GM19455 (cell line): ENCODE results near the gene ZBTB47.

Source experiments
- ATAC-seq: cut with Tn5 transposase; IDR thresholded peaks from one replicate; pipeline ENCODE4 v1.9.1; 2021; ENCODE audit not compliant: unreplicated experiment

The ZBTB47 gene

GRCh38 chr3:42684632-42685362 is 31.3 kb downstream of the ZBTB47 start:
- no peak for ATAC-seq

- ATAC-seq = no peak
Measured at GRCh38 chr3:42685363-42685881, 31.9 kb downstream of the ZBTB47 start, which contains the start of gene KLHL40. Gene KLHL40, plus strand, starts transcription at chr3:42685537. Its CDS starts 82 bp downstream, at chr3:42685619.

GRCh38 chr3:42685891-42686820 is 32.7 kb downstream of the ZBTB47 start:
- no peak for ATAC-seq

- no peak for ATAC-seq
Measured at GRCh38 chr3:42686832-42687650, 33.5 kb downstream of the ZBTB47 start.

- ATAC-seq = no peak
Measured at GRCh38 chr3:42688016-42688415, 34.5 kb downstream of the ZBTB47 start.

DNA sequence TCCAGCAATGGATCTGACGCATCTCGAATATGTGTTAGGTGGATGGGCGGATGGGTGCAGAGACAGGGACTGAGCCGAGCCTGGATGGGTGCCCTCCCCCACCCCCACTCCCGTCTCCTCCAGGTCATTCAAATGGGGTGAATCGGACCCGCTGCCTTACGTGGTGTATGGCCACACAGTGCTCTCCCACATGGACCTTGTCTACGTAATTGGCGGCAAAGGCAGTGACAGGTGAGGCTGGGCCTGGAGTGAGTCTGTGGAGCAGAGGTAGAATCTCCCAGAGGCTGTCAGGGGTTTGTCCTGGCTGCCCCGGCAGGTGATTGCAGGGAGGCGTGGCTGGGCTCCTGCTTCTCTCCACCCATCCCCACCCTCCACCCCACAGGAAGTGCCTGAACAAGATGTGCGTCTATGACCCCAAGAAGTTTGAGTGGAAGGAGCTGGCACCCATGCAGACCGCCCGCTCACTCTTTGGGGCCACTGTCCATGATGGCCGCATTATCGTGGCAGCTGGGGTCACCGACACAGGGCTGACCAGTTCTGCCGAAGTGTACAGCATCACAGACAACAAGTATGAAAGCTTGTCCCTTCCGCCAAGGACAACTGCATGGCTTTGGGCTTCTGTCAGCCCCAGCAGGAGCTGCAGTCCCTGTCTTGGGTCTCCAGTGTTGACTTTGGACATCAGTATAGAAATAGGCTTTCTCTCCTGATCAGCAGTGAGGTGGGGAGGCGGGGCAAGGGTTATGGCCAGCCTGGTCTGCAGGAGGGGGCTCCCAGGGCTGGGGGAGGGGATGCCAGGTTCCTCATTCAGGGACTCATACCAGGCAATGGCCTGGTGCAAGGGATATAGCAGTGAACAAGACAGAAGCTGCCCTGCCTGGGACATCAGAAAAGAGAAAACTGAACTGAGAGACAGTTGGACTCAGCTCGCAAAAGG is 35.3 kb downstream of the ZBTB47 start:
- no peak for ATAC-seq

DNA sequence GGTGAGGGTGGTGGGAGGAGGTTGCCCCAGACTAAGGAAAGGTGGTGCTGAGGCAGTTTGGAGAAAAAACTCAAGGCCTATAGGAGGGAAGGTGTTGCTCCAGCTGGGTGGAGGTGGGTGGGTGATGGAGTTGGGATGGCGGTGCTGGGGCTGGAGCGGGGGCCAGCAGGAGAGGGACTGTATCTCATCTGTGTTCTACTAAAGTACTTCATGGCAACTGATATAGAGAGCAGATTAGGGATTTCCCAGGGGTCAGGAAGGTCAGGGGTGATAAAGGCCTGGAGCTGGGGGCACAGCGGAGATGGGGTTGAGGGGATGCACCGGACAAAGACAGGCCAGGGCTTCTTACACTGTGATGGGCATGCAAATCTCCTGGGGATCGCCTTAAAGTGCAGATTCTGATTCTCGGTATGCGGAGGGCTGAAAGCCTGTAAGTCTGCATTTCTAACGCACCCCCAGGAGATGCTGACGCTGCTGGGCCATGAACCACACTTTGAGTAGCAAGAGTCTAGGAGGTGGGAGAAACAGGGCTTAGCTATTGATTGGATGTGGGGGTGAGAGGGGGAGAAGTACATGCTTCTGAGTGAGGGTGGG is 36.0 kb downstream of the ZBTB47 start:
- ATAC-seq = no peak

DNA sequence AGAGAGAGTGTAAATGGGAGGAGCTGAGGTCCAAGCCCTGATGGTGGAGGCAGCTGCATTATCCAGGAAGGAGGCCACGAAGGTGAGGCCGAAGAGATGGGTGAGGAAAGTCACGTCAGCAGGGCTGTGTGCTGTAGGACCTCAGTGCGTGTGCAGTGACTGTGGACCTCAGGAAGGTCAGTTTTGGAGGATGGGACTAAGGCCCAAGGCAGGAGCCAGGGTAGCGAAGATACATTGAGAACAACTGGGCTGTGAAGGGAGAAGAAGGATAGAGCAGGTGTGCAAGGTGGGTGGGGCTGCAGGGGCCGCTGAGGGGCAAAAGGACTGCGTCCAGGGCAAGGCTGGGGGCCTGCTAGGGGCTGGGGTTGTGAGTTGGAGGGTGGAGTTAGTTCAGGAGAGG is 36.7 kb downstream of the ZBTB47 start:
- no peak for ATAC-seq

- ATAC-seq = no peak
Measured at GRCh38 chr3:42690766-42691680, 37.5 kb downstream of the ZBTB47 start.

- no peak for ATAC-seq
Measured at GRCh38 chr3:42691816-42692666, 38.5 kb downstream of the ZBTB47 start.

DNA sequence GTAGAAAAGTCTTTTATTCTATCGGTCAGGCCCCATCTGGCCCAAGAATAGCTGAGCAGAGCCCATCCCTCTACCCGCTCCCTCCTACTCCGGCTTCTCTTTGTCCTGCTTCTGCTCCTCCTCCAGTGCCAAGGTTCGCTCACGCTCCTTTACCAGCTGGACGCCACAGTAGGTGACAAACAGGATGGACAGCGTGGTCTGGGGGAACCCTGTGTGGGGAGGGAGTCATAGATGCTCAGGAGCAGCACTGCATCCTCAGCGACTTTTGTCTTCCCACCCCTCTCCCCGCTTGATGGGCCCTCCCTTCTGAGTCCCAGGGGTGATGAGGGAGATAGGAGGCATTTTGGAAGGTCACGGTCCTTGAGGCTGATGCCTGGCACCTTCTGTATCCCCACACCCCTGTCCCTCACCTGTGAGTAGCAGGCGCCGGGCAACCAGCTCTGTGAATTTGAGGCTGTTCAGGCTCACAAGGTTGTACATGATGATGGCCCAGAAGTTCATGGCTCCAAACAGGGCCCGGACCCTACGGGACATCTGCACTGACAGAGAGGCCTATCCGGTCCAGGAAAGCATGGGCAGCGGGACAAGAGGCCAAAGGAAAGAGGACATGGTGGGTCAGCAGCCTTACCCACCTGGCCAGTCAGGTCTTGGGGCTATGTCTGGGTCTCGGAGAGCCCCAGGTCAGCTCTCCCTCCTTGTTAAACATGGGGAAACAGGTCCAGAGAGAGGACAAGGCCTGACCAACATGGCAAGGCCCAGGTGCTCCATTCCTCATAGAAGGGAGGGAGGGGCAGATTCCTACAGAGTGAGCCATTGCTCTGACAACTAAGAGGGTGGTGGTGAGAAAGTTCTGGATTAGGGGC is 39.4 kb downstream of the ZBTB47 start:
- ATAC-seq = no peak

GRCh38 chr3:42693530-42693930 is 40.0 kb downstream of the ZBTB47 start:
- ATAC-seq = no peak

GRCh38 chr3:42694366-42694765 is 40.9 kb downstream of the ZBTB47 start:
- ATAC-seq = no peak

DNA sequence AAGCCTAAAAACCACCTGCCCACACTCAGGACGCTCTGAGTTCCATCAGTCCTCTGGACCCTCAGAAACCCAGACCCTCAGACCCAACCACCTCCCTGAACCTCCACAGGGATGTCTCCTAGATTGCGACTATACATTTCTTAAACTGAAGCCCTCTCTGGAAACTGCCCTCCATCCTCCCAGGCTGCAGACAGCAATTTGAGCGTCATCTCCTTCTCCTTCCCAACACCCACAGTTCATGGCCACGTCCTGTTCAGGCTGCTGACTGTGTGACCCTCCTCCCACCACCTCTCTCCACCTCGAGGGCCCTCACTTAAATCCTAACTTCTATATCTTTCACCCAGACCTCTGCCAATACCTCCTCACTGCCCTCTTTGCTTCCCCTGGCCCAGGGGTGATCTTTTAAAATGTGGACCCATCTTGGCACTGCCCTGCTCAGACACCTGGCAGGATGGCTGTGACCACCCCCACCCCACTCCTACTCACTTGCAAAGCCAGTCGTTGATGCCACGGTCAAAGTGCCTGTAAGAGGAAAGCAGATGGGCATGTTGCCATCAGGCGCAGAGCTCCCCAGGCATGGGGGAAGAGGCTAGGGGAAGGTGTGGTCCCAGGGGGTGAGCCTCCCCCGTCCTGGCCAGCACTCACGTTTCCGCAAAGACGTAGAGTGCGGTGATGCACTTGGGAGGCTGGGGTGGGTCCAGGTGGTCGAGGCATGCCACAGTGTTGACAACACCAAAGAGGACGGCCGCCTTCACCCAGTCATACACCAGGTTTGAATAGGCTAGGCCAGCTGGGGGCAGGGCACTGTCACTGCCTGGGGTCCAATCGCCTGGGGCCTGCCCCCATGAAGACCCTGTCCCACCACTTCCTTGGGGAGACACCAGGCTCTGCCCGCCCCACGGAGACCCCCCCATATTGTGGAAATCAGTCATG is 43.1 kb downstream of the ZBTB47 start:
- no peak for ATAC-seq

- ATAC-seq = no peak
Measured at GRCh38 chr3:42697289-42698051, 44.0 kb downstream of the ZBTB47 start.
